GM12878 (cell line): ENCODE results near the gene SRPK3. TPM values are rescaled to one million over a fixed set of nuclear protein-coding genes. Genes with fewer than 3 reads are reported as not detected.

Experiments
- ATAC-seq: fragments of 200-7000 bp; cut with Tn5 transposase; 3 replicates; pipeline ENCODE4 v1.9.1; 2020; ENCODE audit warnings: mild to moderate bottlenecking, moderate library complexity
- BruUV-seq: library from RNA; stranded (reverse); fragments of 400-500 nt; replicated peaks from 2 replicates; lab custom pipeline; 2021; lab: Mats Ljungman, UMichigan
- CTCF ChIA-PET: fragments of 300-600 bp; sonication (Branson Sonifier 250); formaldehyde crosslinking; extraction: SDS; loops from one replicate; lab custom pipeline; 2021; ENCODE audit warnings: inconsistent platforms; lab: Yijun Ruan, JAX
- POLR2A ChIA-PET: fragments of 350-600 bp; formaldehyde crosslinking; extraction: SDS; loops from one replicate; lab custom pipeline; 2021; ENCODE audit warnings: inconsistent platforms; lab: Charles Lee
- RAD21 ChIA-PET: fragments of 300-600 bp; sonication (Branson Sonifier 250); formaldehyde crosslinking; loops from one replicate; lab custom pipeline; 2023; ENCODE audit warnings: antibody characterized with exemption; ENCODE audit not compliant: unreplicated experiment; lab: Charles Lee
- SMC1A ChIA-PET: fragments of 300-600 bp; sonication (Branson Sonifier 250); formaldehyde crosslinking; loops from one replicate; lab custom pipeline; 2023; ENCODE audit not compliant: unreplicated experiment, uncharacterized antibody; lab: Charles Lee
- DNase-seq: peaks from one replicate; pipeline ENCODE4 v3.0.0-alpha.2; 2011; ENCODE audit warnings: low read depth, low spot score
- FAIRE-seq: peaks from 3 replicates; lab custom pipeline; 2011; peaks lifted over from hg19 to GRCh38; lab: Jason Lieb, UNC
- H2AFZ ChIP-seq: 2 replicates; pipeline ENCODE4 v1.6.0; 2011; ENCODE audit warnings: low read depth, low read length, control low read depth; ENCODE audit not compliant: control insufficient read depth
- H3K27ac ChIP-seq: 2 replicates; pipeline ENCODE4 v1.5.1; 2011; ENCODE audit warnings: control low read depth; ENCODE audit not compliant: control insufficient read depth, insufficient read depth
- H3K27me3 ChIP-seq, 2 experiments: replicated peaks in 1 of 2; 2 replicates each; pipeline versions ENCODE4 v1.6.0 to v1.6.1; 2011; ENCODE audit warnings: low read length in 1 of 2; ENCODE audit not compliant: control insufficient read depth in 2 of 2, insufficient read depth in 2 of 2
- H3K36me3 ChIP-seq, 2 experiments: 2 replicates each; pipeline ENCODE4 v1.5.1; 2011; ENCODE audit warnings: low read length in 1 of 2; ENCODE audit not compliant: control insufficient read depth in 2 of 2, insufficient read depth in 2 of 2
- H3K4me1 ChIP-seq: 2 replicates; pipeline ENCODE4 v1.6.1; 2011; ENCODE audit warnings: mild to moderate bottlenecking, low read length, moderate library complexity, mixed read lengths; ENCODE audit not compliant: control insufficient read depth, insufficient read depth
- H3K4me2 ChIP-seq: 2 replicates; pipeline ENCODE4 v1.6.0; 2011; ENCODE audit warnings: control low read depth; ENCODE audit not compliant: control insufficient read depth, insufficient read depth
- H3K4me3 ChIP-seq: fragments of 200-600 bp; sonication (generic); 2 replicates; pipeline ENCODE4 v1.5.1; 2016
- H3K79me2 ChIP-seq: 2 replicates; pipeline ENCODE4 v1.6.0; 2011; ENCODE audit warnings: low read length; ENCODE audit not compliant: control insufficient read depth, insufficient read depth
- H3K9ac ChIP-seq: 2 replicates; pipeline ENCODE4 v1.8.0; 2011; ENCODE audit warnings: low read length, control low read depth, mixed read lengths; ENCODE audit not compliant: control insufficient read depth, insufficient read depth
- H3K9me3 ChIP-seq: replicated peaks from 3 replicates; pipeline ENCODE4 v1.5.1; 2011; ENCODE audit warnings: mild to moderate bottlenecking, low read length; ENCODE audit not compliant: control insufficient read depth, insufficient read depth
- H4K20me1 ChIP-seq: 2 replicates; pipeline ENCODE4 v1.6.0; 2011; ENCODE audit not compliant: control insufficient read depth, insufficient read depth
- BCL3 ChIP-seq: IDR thresholded peaks from 2 replicates; pipeline ENCODE4 v1.6.1; 2011; ENCODE audit warnings: borderline replicate concordance, low read depth, mild to moderate bottlenecking, moderate library complexity, low read length; ENCODE audit not compliant: insufficient read depth, poor library complexity, severe bottlenecking
- CHD2 ChIP-seq: IDR thresholded peaks from 2 replicates; pipeline ENCODE4 v1.6.1; 2011; ENCODE audit warnings: low read depth, low read length, improper control_type of control experiment, borderline replicate concordance
- CTCF ChIP-seq, 3 experiments: IDR thresholded peaks in 2 of 3; conservative IDR thresholded peaks in 1 of 3; 2 replicates each; pipeline ENCODE4 v1.5.1; 2011; ENCODE audit warnings: low read depth in 3 of 3, low read length in 3 of 3, mild to moderate bottlenecking in 3 of 3, control low read depth in 2 of 3, moderate library complexity in 2 of 3, inconsistent platforms in 1 of 3, mixed read lengths in 1 of 3; ENCODE audit not compliant: control insufficient read depth in 2 of 3, insufficient read depth in 1 of 3; ENCODE audit errors: extremely low read depth in 1 of 3
- JUNB ChIP-seq: IDR thresholded peaks from 2 replicates; pipeline ENCODE4 v1.6.1; 2016; ENCODE audit warnings: antibody characterized with exemption, mild to moderate bottlenecking
- YBX1 ChIP-seq: fragments of 450-650 bp; IDR thresholded peaks from 2 replicates; pipeline ENCODE4 v1.6.1; 2016; ENCODE audit warnings: antibody characterized with exemption
- WGBS: methylation state at CpG from one replicate; pipeline ENCODE4 v1.1.6; 2016; ENCODE audit warnings: low lambda C conversion rate; ENCODE audit not compliant: insufficient replicate concordance, insufficient coverage; ENCODE audit errors: missing lambda C conversion rate; 5-methylcytosine and 5-hydroxymethylcytosine counted together
- in situ Hi-C: fragments of 300-500 bp; cut with MboI; formaldehyde crosslinking; loops from 9 replicates; pipeline ENCODE4 v1.14.3; 2018; ENCODE audit warnings: mixed read lengths
- intact Hi-C: fragments of 100-400 bp; cut with micrococcal nuclease; formaldehyde crosslinking; loops from one replicate; pipeline ENCODE4 v1.14.2; 2022; ENCODE audit not compliant: unreplicated experiment
- polyA plus RNA-seq, 11 experiments: library from polyadenylated mRNA; depleted of rRNA in 4 of 11; unstranded in 6 of 11; stranded (reverse) in 5 of 11; fragments of >200 nt; fragmentation: Nextera tagmentation in 4 of 11; fragmentation: Illumina TruSeq in 1 of 11; extraction: Ambion mirVana in 4 of 11; extraction: Trizol in 1 of 11; gene quantifications; 1 replicate in 1 of 11; 2 replicates in 10 of 11; pipeline versions ENCODE4 v1.2.1 to v1.2.3, GENCODE V29; 2011 to 2016; ENCODE audit warnings: inconsistent platforms in 2 of 11, missing spikeins in 2 of 11, low read depth in 1 of 11
- total RNA-seq, 4 experiments: library from RNA; depleted of rRNA in 3 of 4; stranded (reverse); fragments of >200 nt in 3 of 4; fragmentation: Illumina TruSeq in 1 of 4; extraction: Trizol in 1 of 4; gene quantifications; 2 replicates each; pipeline versions ENCODE4 v1.2.1 to v1.2.3, GENCODE V29; 2013 to 2021

The SRPK3 gene
- total and polyA plus RNA-seq, 10 of the 15 experiments (the other 5 are each of a cell fraction or from before 2014, with no cell fraction given), result 0.05 to 0.19 TPM; not detected in 8

DNA sequence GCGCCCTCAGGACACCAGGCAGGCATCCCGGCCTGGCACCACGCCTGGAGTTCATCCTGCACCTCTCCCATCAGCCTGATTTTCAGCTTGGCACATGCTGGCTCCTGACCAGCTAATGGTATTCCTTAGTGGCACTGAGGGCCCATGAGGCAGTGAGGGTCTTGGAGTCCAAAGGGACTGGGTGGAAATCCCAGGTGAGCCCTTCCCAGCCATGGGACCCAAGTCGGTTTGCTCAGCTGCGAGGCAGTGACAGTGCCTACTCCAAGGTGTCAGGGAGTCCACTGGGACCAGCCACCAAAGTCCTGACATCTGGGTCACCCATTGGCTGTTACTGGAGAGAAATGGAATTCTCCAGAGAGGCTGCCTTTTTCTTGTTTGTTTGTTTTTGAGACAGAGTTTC lies 18.5 kb downstream of the SRPK3 start:
- ATAC-seq, result no peak
- intact Hi-C loops, result no loop called here
- no peak overlapping the region for H3K27ac ChIP-seq
- H3K9ac ChIP-seq, result no peak overlapping the region
- SMC1A ChIA-PET, result no interaction called here
- no peak overlapping the region for H3K4me3 ChIP-seq
- no TSS peak for BruUV-seq
- H2AFZ ChIP-seq, result no peak overlapping the region
- no peak overlapping the region for H3K4me2 ChIP-seq
- H3K9me3 ChIP-seq, result no peaks in the 10 kb centered on the region; the same call in 2 of the 3 replicates
- in situ Hi-C loops, result no loop called here
- RAD21 ChIA-PET, result no interaction called here
- FAIRE-seq, result no peak
- H3K4me1 ChIP-seq, result peaks cover 4% of the 10 kb centered on the region; the same call in 1 of the 2 replicates
- CTCF ChIA-PET, result no interaction called here
- peaks cover 0 to 1% of the 10 kb centered on the region in 2 experiments; a peak in 2 of 4 replicates for H3K36me3 ChIP-seq
- 77% methylated on average over 5 of the region's 5 CpGs for WGBS
- POLR2A ChIA-PET, result no interaction called here
- no peak for DNase-seq
- H3K27me3 ChIP-seq, result no peaks in the 10 kb centered on the region
- H4K20me1 ChIP-seq, result no peaks in the 10 kb centered on the region; the same call in 1 of the 2 replicates
- TF ChIP-seq JUNB (no peak), CHD2 (no peak), YBX1 (no peak), BCL3 (no peak), CTCF (IDR thresholded peaks at IDR 0.05 in 2 of 3, conservative IDR thresholded peaks at IDR 0.05 in 1 of 3; ENCODE audit: control insufficient read depth in 2 of 3, extremely low read depth in 1 of 3, insufficient read depth in 1 of 3, low read depth in 3 of 3, low read length in 3 of 3) (no peak)
- TF ChIP-seq, all 136 proteins: peak for 0
- peaks cover 19% of the 10 kb centered on the region for H3K79me2 ChIP-seq
